Skin epidermis (tissue), 12 donors: Measurements from ENCODE around the gene RPN2.
A peak's percentile ranks its signal among the peaks of the same experiment; 100 is the strongest.

Source experiments
- H3K27ac ChIP-seq, 21 experiments: fragments of 200-600 bp; sonication (generic) in 11 of 21; one replicate each; pipeline ENCODE4 v1.5.0; 2020; ENCODE audit warnings: mild to moderate bottlenecking in 3 of 21, inconsistent platforms in 2 of 21, moderate library complexity in 2 of 21
- H3K4me3 ChIP-seq, 7 experiments: fragments of 200-600 bp; sonication (generic) in 2 of 7; one replicate each; pipeline ENCODE4 v1.5.0; 2020; ENCODE audit warnings: inconsistent platforms in 2 of 7, mild to moderate bottlenecking in 2 of 7, moderate library complexity in 1 of 7

RPN2 gene

DNA sequence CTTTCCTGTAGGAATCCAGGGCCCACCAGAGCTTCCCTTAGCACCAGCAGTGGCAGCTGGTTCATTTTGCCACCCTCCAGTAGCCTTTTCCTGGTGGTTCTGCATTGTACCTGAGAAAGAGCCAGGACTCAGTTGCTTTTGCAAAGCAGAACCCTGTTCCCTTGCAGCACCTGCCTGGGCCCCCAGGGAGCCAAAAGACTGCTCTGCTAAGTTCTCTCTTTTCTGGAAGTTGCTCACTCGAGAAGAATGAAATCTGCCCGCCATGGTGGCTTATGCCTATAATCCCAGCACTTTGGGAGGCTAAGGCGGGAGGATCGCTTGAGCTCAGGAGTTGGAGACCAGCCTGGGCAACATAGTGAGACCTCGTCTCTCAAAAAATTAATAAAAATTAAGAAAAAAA, 58.5 kb downstream of the RPN2 start:
- Histone ChIP-seq H3K4me3 (no peak overlapping the region), H3K27ac (no peak overlapping the region)

DNA sequence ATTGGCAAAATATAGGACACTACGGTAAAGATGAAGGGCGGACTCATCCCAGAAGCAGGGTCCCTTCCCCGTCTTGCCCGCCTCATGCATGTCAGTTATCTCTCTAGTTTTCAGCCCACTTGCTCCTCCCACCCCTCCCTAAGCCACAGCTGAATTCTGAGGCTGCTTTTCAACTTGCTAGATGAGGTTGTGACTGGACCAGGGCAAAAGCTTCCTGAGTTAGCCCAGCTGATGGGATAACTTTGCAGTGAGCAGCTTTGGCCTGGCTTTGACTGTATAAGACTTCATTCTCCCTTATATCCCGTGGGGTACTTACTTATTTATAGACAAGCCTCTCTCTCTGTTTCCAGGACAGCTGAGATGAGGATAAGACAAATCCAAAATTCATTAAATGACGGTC, 59.3 kb downstream of the RPN2 start:
- Histone ChIP-seq H3K27ac (peak overlapping the region in 1 of 21 experiments; percentile 12), H3K4me3 (no peak overlapping the region)

DNA sequence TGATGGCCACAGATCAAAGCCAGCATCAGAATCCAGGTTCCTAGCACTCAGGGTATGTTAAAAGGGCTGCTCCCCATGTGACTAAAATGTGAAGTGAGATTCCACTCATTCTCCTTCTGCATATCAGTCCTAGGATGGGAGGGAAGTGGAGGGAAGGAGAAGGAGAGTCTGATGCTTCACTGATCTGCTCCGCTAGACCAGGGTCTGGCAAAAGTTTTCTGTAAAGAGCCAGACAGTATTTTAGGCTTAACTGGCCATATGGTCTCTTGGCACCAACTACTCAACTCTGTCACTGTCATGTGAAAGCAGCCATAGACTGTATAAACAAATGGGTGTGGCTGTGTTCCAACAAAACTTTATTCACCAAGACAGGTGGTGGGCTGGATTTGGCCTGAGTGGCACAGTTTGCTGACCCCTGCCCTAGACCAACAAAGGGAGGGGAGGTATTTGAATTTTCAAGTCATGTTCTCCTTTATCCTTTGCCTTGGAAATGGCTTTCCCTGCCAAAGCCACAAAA, 59.9 kb downstream of the RPN2 start:
- H3K4me3 ChIP-seq, result no peak overlapping the region
- H3K27ac ChIP-seq, result peak overlapping the region in 1 of 21 experiments; percentile 12

DNA sequence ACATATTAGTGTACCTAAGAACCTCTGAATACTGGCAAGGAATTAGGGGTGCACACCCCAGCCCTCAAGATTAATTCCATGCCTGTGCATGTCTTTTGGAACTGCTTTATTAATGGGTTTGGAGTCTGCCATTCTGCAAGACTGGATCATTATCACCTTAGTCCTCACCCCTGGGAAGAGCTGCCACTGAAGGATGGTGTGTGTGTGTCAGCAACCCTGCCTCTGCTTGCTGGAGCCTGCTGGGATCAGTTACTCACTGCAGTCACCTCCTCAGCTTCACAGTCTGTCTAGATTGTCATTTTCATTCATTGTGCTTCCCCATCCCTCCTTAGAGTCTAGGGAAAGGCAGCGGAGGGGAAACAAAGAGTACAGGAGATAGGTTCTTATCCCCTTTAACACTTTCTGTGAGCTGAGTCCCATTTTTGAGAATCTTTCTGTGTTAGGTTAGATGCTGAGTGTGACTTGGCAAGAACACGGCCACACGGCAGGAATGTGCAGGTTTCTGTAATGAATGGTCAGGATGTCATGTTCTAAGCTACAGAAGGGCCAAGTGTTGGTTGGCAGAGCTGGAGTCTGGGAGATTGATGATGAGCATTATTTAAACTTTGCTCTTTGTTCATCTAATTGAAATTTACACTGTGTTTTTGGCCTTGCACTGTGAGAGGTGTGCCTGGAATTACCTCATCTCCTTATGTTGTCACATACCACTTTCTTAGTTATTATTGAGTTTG, 61.4 kb downstream of the RPN2 start:
- no peak overlapping the region for H3K4me3 ChIP-seq
- H3K27ac ChIP-seq, result peak overlapping the region in 4 of 21 experiments; percentile 7 to 39 (median 16)

DNA sequence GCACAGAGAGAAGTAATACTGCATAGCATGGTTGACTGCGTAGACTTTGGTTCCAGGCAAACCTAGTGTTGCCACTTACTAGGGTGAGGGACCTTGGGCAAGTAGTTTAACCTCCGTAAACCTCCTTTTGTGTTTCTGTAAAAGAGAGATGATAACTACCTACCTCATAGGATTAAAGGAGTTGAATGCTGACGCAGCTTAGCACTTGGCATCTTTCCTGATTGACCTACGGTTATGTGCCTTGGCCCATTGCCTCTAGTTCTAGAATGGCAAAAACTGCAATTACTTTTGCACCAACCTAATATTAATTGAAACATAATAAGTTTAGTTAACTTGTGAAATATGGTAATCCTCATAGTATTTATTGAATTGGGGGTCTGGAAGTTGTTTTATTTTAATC, 63.4 kb downstream of the RPN2 start:
- H3K4me3 ChIP-seq, result no peak overlapping the region
- H3K27ac ChIP-seq, result no peak overlapping the region

DNA sequence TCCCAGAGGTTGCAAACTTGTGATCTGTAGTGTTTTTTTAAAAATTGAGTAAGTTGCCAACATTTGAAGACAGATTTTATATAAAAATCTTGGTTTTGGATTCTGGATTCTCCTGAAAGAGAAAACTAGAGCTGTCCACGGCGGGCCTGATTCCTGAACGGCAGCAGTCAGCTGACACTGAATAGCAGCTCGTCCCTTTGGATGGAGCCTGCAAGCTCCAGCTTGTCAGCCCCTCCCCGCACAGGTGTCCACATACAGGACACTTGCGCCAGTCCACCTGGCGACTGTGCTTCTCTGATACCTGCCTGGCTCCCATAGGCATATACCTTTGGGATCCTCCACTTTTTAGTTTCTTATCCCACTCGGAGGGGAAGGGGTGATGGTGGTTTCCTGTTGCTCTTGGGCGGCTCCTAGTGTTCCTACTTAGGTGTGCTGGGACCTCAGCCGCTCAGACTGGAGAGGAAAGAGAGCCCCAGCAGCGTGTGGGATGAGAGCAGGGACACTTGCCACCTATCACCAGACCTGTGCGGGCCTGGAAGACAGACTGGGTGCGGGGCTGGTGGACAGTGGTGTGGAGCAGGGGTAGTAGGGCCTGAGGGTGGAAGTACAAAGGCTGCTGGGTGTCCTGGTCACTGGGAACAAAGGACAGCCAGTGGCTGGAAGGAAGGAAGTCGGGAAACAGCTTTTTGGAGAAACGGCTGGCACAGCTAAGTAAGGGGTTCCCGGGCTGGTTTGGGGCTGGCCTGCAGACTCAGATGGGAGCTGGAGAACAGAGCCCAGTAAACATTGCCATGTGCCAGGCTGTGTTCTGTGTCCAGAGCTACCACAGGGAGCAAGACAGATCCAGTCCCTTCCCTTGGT, 64.2 kb downstream of the RPN2 start:
- no peak overlapping the region for H3K27ac ChIP-seq
- no peak overlapping the region for H3K4me3 ChIP-seq

DNA sequence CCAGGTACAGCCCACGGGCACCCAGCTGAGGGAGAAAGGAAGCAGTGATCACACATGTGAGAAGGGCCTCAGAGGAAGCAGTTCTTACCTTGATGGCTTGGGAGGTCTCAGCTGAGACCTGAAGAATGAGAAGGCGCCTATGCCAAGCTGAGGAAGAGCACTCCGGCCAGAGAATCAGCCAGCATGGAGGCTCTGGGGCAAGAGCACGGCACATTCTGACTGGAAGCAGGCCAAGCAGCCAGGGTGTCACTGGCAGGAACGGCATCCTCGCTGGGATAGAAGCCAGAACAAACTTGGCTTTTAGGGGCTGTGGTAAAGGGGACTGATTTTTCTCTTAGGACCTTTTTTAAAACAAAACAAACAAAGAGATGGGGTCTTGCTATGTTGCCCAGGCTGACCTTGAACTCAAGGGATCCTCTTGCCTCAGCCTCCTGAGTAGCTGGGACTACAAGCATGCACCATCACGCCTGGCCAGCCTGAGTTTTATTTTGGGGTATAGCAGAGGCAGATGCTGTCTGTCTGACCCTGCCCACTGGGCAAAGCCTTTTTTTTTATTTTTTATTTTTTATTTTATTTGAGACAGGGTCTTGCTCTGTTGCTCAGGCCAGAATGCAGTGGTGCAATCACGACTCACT, 64.9 kb downstream of the RPN2 start:
- no peak overlapping the region for H3K4me3 ChIP-seq
- no peak overlapping the region for H3K27ac ChIP-seq

DNA sequence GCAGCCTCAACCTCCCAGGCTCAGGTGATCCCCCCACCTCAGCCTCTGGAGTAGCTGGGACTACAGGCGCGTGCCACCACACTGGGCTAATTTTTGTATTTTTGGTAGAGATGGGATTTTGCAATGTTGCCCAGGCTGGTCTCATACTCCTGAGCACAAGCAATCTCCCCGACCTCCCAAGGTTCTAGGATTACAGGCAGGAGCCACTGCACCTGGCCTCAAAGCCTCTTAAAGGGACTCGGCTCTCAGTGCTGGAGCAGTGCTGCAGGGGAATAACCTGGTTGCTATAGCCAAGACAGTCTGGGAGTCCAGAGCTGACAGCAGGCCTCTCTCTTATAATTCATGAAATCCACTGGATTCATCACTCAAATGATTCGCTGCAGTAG, 65.4 kb downstream of the RPN2 start:
- no peak overlapping the region for H3K27ac ChIP-seq
- no peak overlapping the region for H3K4me3 ChIP-seq

DNA sequence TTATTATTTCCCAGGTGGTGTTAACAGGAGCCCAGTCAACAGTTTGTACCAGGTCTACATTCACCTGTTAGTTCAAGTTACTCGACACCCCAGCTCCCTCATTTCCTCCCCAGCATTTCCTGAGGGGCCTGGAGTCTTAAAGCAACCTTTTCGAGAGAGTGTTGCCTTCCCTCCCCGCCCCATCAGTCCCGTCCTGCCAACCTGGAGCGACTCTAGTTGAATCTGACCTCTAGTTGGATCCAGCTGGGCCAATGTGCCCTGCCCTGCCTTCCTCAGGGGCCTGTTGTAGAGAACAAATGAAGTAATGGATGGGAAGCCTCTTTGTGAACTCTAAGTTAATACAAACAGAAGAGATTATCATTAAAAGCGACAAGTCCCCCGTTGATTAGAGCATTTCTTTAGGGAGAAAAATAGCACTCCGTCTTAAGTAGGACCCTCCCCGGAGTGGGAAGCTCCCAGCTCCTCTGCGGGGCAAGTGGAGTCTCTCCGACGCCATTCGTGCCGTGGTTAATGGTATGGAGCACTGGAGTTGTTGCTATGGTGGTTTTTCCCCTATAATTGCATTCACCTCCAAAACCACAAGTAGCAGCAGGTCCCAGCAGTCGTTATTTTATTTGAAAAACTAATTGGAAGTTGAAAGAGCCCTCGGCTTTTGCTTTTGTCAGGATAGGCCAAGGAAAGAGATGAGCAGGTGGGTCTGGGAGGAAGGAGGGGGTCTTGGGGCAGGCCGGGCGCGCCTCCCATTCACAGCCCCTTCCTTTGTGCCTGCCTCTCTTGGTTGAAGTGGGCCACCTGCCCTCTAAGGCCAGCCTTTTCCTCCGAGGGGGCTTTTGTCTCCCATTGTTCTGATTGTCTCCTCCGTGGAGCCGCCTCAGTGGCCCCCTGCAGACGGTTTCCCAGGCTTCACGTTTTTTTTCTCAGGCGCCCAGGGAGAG, 66.4 kb downstream of the RPN2 start:
- H3K4me3 ChIP-seq, result no peak overlapping the region
- no peak overlapping the region for H3K27ac ChIP-seq

DNA sequence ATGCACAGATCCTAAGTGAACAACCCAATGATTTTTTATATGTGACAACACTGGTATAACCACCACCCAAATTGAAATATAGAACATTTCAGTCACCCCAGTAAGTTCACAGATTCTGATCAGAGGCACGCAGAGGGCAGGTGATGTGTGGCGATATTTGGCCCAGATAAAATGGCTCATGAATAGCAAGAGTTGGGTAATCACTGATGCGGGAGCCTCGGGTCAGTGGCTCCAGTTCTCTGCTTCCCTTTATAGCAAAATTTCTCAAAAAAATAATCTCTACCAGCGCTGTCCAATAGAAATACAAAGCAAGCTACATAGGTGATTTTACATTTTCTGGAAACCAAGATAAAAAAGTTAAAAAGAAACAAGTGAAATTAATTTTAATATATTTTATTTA, 67.6 kb downstream of the RPN2 start:
- Histone ChIP-seq H3K27ac (no peak overlapping the region), H3K4me3 (no peak overlapping the region)

DNA sequence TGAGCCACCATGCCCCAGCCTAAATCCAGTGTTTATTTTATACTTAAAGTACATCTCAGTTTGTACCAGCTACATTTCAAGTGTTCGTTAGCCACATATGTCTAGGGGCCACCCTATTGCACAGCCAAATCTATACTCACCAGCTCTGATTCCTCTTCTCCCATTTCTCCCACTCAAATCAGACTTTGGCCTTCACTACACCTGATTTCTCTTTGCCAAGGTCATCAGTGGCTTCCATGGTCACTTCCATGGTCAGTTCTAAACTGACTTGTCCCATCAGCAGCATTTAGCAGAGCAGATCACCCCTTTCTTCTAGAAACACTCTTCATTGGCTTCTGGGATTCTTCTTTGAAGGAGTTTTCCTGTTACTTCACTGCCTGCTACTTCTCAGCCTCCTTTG, 68.4 kb downstream of the RPN2 start:
- no peak overlapping the region for H3K4me3 ChIP-seq

DNA sequence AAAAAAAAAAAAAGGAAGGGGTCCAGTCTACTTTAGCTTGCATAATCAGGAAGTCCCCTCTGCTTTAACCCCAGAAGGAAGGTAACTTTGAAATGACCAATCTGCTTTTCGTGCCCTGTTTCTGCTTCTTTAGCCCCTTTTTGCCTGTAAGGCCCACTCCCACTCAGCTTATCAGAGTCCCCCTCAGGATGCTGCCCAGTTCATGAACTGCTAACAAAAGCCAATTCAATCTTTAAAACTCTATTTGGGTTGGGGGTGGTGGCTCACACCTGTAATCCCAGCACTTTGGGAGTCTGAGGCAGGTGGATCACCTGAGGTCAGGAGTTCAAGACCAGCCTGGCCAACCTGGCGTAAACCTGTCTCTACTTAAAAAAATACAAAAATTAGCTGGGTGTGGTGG, 70.2 kb downstream of the RPN2 start:
- Histone ChIP-seq H3K27ac (no peak overlapping the region), H3K4me3 (no peak overlapping the region)

More for the DNA sequence above, 68.4 kb downstream of the RPN2 start:
- H3K27ac ChIP-seq, result no peak overlapping the region

DNA sequence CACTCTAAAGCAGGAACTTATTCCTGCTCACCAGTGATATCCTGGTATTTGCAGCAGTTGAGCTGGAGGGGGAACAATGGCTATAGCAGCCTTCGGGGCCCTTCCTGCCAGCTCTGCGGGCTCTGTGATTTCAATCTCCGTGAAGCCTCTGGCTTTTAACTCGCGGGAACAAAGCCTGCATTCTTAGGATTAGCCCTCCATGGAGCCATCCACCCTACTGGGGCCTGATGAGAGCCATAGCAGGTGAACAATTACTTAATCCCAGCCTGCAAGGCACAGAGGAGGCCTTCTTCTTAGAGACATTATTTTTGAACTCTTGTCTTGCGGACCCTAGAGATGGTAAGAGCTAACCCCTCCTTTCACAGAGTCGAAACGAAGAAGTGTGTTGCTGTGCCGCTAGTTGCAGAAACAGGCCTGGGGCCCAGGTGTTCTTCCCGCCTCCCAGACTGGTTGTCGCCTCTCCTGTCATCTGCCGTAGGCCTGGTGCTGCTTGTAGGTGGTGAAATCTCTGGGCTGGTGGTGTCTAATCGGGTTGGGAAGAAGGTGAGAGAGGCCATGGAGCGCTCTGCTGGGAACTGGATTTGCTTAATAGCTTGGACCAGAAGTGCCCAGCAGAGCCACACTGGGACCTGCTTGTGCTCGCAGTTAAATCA, 72.8 kb downstream of the RPN2 start:
- H3K27ac ChIP-seq, result no peak overlapping the region
- no peak overlapping the region for H3K4me3 ChIP-seq

DNA sequence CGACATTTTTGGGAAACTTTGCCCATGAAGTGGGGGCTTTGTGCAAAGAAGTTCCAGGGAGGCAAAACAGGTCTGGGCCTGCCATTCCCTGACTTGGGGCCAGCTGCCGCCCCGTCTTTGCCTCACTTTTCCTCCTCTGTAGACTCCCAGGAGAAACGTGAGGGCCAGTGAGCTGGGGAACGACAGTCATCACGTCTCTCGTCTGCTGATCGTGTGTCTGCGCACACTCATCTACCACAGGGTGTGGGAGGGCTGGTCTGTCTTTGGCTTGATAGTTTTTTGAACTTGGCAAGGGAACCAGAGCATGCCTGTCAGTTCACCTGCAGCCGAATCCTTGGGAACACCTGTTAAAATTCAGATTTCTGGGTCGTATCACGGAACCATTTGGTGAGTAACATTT, 74.0 kb downstream of the RPN2 start:
- no peak overlapping the region for H3K27ac ChIP-seq

DNA sequence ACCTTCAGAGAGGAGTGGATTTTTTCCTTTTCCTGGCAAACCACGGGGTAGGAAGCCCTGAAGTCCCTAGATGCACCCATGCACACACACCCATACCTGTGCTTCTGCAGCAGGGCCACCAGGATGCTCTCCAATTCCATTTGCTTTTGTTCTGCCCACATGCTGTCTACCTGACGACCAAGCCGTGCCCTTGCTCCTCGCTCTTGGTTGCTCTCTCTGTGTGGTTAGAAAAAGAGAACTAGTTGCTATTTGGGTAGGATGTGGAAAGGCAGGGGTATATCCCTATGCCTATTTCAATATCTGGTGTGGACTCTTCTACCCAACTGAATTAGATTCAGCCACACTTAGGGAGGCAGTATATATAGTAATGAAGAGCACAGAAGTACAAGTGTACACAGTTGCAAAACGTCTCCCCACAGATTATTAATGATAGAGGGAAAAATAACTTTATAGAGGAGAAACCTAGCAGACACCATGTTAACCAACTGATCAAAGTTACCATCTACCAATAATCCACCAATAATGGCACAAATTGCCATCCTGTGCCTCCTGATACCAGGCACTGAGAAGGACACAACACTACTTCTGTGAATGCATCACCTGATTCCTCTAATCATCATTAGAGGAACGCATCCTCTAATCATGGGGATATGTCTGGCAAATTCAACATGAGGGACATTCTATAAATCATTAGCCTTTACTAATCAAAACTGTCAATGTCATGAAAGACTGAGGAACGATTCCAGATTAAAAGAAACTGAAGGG, 75.2 kb downstream of the RPN2 start:
- Histone ChIP-seq H3K4me3 (no peak overlapping the region), H3K27ac (no peak overlapping the region)

More for the DNA sequence above, 74.0 kb downstream of the RPN2 start:
- no peak overlapping the region for H3K4me3 ChIP-seq

DNA sequence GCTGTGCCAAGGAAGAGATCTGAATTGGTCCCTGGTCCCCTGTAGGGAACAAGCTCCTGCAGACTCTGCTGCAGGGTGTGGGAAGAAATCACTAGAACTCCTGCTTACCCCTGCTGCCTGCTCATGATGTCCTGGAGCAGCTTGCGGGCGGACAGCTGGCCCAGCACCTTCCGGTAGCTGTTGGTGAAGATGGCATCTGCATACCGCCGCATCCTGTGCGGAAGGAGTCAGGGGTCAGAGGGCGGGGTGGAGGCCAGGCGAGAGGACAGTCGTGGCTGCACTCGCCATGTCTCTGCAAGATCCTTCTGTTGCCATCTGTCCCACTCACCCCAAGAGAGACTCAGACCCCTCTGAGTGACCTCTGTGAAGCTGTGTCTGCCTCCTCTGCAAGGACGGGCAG, 77.2 kb downstream of the RPN2 start:
- Histone ChIP-seq H3K27ac (no peak overlapping the region), H3K4me3 (no peak overlapping the region)

DNA sequence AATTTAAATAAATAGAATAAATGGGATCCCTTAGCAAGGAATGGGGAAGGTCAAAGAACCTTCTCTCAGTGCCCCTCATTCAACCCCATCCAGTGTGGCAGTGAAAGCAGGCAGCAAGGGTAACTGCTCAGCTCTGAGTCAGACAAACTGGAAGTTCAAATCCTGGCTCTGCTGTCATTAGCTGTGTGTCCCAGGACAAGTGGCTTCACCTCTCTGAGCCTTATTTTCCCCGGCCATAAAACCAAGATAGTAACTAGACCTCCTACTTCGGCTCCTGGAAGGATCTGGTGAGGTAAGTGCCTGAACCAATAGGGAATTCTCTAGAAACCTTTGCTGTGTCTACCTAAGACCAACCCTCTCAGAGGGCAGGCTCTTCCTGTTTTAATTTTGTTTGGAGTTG, 78.4 kb downstream of the RPN2 start:
- no peak overlapping the region for H3K4me3 ChIP-seq
- H3K27ac ChIP-seq, result no peak overlapping the region

DNA sequence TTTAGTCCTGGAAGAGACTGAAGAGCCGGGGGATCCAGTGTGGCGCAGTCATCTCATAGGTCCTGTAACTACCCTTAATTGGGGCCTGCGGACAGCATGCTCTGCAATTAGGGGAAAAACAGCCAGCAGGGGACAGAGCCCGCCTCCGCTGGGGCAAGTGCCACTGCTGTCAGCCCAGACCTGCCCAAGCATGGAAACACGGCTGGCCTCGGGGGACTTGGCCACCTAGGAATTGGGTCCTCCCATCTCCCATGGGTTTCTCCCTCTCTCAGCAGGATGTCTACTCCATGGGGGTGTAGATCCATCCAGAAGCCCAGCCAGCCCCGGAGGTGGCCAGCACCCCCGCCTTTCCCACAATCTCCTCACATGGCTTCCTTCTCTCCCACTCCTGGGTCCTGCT, 78.9 kb downstream of the RPN2 start:
- no peak overlapping the region for H3K27ac ChIP-seq

More for the DNA sequence above, 78.9 kb downstream of the RPN2 start:
- H3K4me3 ChIP-seq, result no peak overlapping the region
